Fibroblast of peridontal ligament (primary cell): Measurements from ENCODE around the gene VPS13A.
A peak's percentile ranks its signal among the peaks of the same experiment; 100 is the strongest.

ENCODE experiments used
- DNase-seq: peaks from one replicate; pipeline ENCODE4 v3.0.0-alpha.2; 2010; ENCODE audit errors: extremely low read depth

VPS13A gene

DNA sequence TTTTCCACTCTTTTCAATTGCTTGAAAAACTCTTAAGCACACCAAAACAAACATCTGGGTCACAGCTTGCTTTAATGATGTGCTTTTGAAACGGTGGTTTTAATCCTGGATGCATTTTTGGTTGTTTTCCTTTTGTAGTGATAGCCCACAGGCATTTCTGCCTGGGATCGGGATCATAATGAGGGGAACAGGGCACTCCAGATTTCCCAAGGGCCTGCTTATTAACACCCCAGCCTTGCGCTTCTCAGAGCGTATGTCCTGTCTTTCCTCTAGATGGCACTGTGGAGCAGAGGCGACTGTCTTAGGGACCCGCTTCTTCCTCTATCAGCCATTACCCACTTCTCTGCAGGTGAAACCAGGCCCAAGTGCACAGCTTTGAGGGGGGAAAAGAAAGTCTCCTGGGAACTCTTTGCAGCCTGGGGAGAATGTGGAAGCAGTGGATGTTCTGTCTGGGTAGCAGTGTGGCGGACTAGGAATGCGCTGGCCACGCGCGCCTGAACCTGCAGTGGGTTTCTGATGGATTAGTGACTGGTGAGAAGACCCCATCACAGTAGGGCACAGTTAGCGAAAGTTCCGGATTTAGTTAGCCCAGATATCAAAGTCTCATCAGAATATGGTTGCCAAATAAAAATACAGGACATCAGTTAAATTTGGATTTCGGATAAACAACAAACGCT, 280.7 kb downstream of the VPS13A start:
- DNase-seq: peak; percentile 68

DNA sequence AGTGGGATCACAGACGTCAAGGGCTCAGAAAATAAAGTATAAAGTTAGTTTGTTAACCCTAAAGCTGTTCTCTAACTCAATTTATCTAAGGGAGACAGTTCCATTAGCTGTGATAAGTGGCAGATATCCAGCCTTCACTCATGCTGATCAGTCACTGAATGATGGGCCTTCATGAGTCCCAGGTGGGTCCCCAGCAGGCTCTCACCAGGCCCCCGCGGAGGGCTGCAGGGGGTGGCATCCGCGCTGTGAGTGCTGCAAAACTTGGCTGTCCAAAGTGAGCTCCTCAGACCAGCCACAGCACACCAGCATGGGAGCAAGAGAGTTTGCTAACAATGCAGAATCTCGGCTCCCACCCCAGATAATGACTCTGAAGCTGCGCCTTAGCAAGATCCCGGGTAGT, 283.6 kb downstream of the VPS13A start:
- no peak for DNase-seq

DNA sequence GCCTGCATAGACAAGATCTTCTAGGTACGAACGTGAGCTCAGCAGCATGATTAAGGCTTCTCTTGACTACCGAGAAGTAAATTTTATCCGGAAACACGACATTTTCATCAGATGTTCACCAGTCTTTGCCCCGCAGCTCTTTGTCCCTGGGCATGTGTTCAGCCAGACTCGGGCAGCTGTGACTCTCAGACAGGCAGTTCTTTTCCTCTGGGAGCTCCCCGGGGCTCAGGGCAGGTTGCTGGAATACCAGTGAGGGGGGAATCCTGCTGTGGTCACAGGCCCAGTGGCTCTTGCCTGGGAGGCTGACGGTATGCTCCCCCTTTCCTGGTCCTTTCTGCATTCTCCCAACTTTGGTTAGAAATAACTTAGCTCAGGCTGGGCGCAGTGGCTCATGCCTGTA, 284.7 kb downstream of the VPS13A start:
- no peak for DNase-seq

DNA sequence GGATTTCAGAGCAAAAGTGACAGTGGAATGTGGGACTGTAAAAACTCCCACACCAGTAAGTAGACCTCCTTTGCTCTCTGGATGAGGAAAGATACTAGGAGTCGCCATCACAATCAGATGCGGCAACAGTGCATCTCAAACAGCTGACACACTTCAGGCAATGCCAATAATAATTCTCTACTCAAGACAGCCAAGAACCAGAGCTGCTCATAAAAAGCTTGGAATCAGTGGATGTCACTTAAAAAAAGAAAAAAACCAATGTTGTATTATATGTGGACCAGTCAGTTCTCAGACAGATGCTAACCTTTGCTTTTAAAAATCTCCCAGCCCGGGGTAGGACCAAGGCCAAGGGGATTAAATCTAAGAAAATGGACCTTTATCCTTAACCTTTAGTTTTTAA, 285.8 kb downstream of the VPS13A start:
- no peak for DNase-seq

DNA sequence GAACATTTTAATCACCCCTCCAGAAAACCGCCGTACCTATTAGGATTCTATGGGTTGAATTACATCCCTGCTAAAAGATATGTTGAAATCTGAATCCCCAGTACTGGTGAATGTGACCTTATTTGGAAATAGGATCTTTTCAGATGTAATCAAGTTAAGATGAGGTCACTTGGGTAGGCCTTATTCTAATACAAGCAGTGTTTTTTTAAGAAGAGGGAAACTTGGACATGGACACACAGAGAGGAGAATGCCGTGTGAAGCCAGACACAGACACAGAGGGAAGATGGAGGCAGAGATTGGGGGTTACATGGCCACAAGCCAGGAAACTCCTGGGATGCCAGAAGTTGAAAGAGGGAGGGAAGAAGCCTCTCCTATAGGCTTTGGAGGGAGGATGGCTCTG, 287.3 kb downstream of the VPS13A start:
- DNase-seq: peak; percentile 62

DNA sequence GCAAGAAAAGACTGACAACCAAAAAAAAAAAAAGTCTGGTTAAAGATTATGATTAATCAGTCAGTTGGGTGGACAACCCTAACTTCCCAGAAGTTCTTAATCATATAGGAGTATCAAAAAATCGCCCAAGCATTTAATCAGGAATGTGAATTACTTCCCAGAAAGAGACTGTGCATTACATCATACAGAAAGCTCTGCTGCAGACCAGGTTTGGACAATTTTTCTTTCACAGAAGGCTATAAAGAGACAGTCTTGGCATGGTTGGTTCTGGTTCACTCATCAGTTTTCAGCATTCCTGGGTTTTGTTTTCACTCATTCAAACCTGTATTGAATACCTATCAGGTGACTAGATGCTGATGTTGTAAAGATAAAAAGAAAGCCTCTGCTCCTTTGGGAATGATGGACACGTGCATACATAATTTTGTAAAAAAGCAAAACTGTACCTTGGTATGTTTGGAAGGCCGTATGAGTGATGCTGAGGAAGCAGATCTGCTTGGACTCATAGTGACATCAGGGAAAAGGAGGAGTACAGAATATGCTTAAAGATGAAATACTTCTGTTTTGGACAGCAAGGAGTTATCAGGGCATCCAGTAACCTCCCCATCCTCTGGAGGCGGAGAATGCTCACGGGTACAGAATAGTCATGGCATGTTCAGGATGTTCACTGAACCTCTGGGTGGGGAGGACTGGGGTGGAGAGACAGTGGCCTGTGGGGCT, 292.3 kb downstream of the VPS13A start:
- DNase-seq: peak; percentile 57
